HepG2 (cell line): ENCODE data around the gene ATP6V0E1. TPM values are rescaled to one million over a fixed set of nuclear protein-coding genes. Genes with fewer than 3 reads are reported as not detected.

Source experiments
- ARHGAP35 ChIP-seq: sonication (generic); formaldehyde crosslinking; IDR thresholded peaks from 2 replicates; pipeline ENCODE4 v1.9.0; 2022; ENCODE audit warnings: mild to moderate bottlenecking, inconsistent platforms, moderate library complexity, missing genetic modification reagents, borderline replicate concordance
- DNMT1 ChIP-seq: sonication (generic); formaldehyde crosslinking; IDR thresholded peaks from 2 replicates; pipeline ENCODE4 v1.5.1; 2020; ENCODE audit warnings: mild to moderate bottlenecking, missing genetic modification reagents
- FOXJ3 ChIP-seq: sonication (generic); formaldehyde crosslinking; IDR thresholded peaks from 2 replicates; pipeline ENCODE4 v1.4.0; 2020; ENCODE audit warnings: missing genetic modification reagents, mild to moderate bottlenecking, borderline replicate concordance
- KAT8 ChIP-seq: IDR thresholded peaks from 2 replicates; pipeline ENCODE4 v1.6.1; 2016; ENCODE audit warnings: missing genetic modification reagents, missing compliant biosample characterization
- MLLT10 ChIP-seq: sonication (generic); formaldehyde crosslinking; IDR thresholded peaks from 2 replicates; pipeline ENCODE4 v1.4.0; 2020; ENCODE audit warnings: missing genetic modification reagents
- MZF1 ChIP-seq: sonication (generic); formaldehyde crosslinking; IDR thresholded peaks from 2 replicates; pipeline ENCODE4 v1.8.1; 2023; ENCODE audit warnings: mild to moderate bottlenecking, missing genetic modification reagents, borderline replicate concordance
- RARA ChIP-seq: IDR thresholded peaks from 2 replicates; pipeline ENCODE4 v1.6.1; 2016; ENCODE audit warnings: missing genetic modification reagents, missing compliant biosample characterization
- RORA ChIP-seq: sonication (generic); formaldehyde crosslinking; IDR thresholded peaks from 2 replicates; pipeline ENCODE4 v1.5.0; 2020; ENCODE audit warnings: mild to moderate bottlenecking, missing genetic modification reagents, moderate library complexity
- SKIL ChIP-seq: sonication (generic); formaldehyde crosslinking; IDR thresholded peaks from 2 replicates; pipeline ENCODE4 v1.8.0; 2022; ENCODE audit warnings: missing genetic modification reagents, mild to moderate bottlenecking, moderate library complexity, borderline replicate concordance
- SMAD9 ChIP-seq: sonication (generic); formaldehyde crosslinking; IDR thresholded peaks from 2 replicates; pipeline ENCODE4 v1.5.1; 2020; ENCODE audit warnings: mild to moderate bottlenecking, missing genetic modification reagents
- WIZ ChIP-seq: sonication (generic); formaldehyde crosslinking; IDR thresholded peaks from 2 replicates; pipeline ENCODE4 v1.5.1; 2020; ENCODE audit warnings: mild to moderate bottlenecking, missing genetic modification reagents
- ZHX1 ChIP-seq: sonication (generic); formaldehyde crosslinking; IDR thresholded peaks from 2 replicates; pipeline ENCODE4 v1.8.1; 2022; ENCODE audit warnings: low read depth, mild to moderate bottlenecking, missing genetic modification reagents
- ZMAT3 ChIP-seq: sonication (generic); formaldehyde crosslinking; conservative IDR thresholded peaks from 2 replicates; pipeline ENCODE4 v1.7.0; 2021; ENCODE audit warnings: missing genetic modification reagents
- ZNF383 ChIP-seq: sonication (generic); formaldehyde crosslinking; IDR thresholded peaks from 2 replicates; pipeline ENCODE4 v1.4.0; 2020; ENCODE audit warnings: missing genetic modification reagents, mild to moderate bottlenecking, borderline replicate concordance
- ZNF468 ChIP-seq: sonication (generic); formaldehyde crosslinking; IDR thresholded peaks from 2 replicates; pipeline ENCODE4 v1.8.0; 2022; ENCODE audit warnings: mild to moderate bottlenecking, moderate library complexity, missing genetic modification reagents
- ZNF781 ChIP-seq: sonication (generic); formaldehyde crosslinking; IDR thresholded peaks from 2 replicates; pipeline ENCODE4 v1.5.1; 2020; ENCODE audit warnings: borderline replicate concordance, mild to moderate bottlenecking, missing genetic modification reagents; ENCODE audit errors: not compliant biosample characterization
- polyA plus RNA-seq, 8 experiments: library from polyadenylated mRNA; depleted of rRNA in 3 of 8; stranded (reverse) in 7 of 8; unstranded in 1 of 8; fragments of >200 nt; fragmentation: Illumina TruSeq in 4 of 8; extraction: Trizol in 4 of 8; gene quantifications; 2 replicates each; pipeline versions ENCODE4 v1.2.1 to v1.2.3, GENCODE V29; 2011 to 2016; ENCODE audit warnings: low read depth in 4 of 8, missing spikeins in 1 of 8, mixed read lengths in 1 of 8; ENCODE audit not compliant: insufficient read depth in 1 of 8
- total RNA-seq, 5 experiments: library from RNA; depleted of rRNA; stranded (reverse); fragments of >200 nt; fragmentation: Illumina TruSeq; extraction: Trizol; gene quantifications; 2 replicates each; pipeline ENCODE4 v1.2.3, GENCODE V29; 2016; ENCODE audit warnings: low read depth in 1 of 5
- TF ChIP-seq, protein P1 (sequence below): sonication (generic); formaldehyde crosslinking; IDR thresholded peaks from 2 replicates; pipeline ENCODE4 v1.4.0; 2020; ENCODE audit warnings: missing genetic modification reagents, low read depth, mild to moderate bottlenecking, borderline replicate concordance
- TF ChIP-seq, protein P2 (sequence below): sonication (generic); formaldehyde crosslinking; IDR thresholded peaks from 2 replicates; pipeline ENCODE4 v1.8.0; 2022; ENCODE audit warnings: mild to moderate bottlenecking, missing genetic modification reagents
- TF ChIP-seq, protein P3 (sequence below): sonication (generic); formaldehyde crosslinking; IDR thresholded peaks from 2 replicates; pipeline ENCODE4 v1.8.1; 2023; ENCODE audit warnings: mild to moderate bottlenecking, missing genetic modification reagents

The ATP6V0E1 gene
- total and polyA plus RNA-seq, 2 of the 13 experiments (the other 11 are each of a cell fraction or from before 2014, with no cell fraction given): 143 to 215 TPM

GRCh38 chr5:173055983-173056782 lies 72.6 kb downstream of the ATP6V0E1 start, which contains the start of gene CREBRF (continued):
- TF ChIP-seq ZMAT3 (CRISPR knock-in tag) (no peak), FOXJ3 (CRISPR knock-in tag) (no peak), SMAD9 (CRISPR knock-in tag) (no peak), RARA (CRISPR knock-in tag) (peak; percentile 35; the same call in 1 of the 2 replicates), KAT8 (CRISPR knock-in tag) (peak; percentile 89), ZNF383 (no peak), WIZ (0 out of 2 replicates have a peak, but pooled peaks have one; percentile 15), MZF1 (no peak), ARHGAP35 (no peak), ZNF468 (CRISPR knock-in tag) (no peak), DNMT1 (no peak), RORA (CRISPR knock-in tag) (no peak), ZHX1 (CRISPR knock-in tag) (no peak), SKIL (CRISPR knock-in tag) (no peak), ZNF781 (CRISPR knock-in tag) (no peak), MLLT10 (CRISPR knock-in tag) (no peak)
- TF ChIP-seq, protein P1, sequence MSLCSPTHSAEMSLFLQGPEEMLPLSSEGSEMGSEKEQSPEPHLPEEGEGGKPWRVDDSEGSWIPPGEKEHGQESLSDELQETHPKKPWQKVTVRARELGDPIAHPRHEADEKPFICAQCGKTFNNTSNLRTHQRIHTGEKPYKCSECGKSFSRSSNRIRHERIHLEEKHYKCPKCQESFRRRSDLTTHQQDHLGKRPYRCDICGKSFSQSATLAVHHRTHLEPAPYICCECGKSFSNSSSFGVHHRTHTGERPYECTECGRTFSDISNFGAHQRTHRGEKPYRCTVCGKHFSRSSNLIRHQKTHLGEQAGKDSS: no peak
- TF ChIP-seq, protein P2, sequence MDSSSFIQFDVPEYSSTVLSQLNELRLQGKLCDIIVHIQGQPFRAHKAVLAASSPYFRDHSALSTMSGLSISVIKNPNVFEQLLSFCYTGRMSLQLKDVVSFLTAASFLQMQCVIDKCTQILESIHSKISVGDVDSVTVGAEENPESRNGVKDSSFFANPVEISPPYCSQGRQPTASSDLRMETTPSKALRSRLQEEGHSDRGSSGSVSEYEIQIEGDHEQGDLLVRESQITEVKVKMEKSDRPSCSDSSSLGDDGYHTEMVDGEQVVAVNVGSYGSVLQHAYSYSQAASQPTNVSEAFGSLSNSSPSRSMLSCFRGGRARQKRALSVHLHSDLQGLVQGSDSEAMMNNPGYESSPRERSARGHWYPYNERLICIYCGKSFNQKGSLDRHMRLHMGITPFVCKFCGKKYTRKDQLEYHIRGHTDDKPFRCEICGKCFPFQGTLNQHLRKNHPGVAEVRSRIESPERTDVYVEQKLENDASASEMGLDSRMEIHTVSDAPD (CRISPR knock-in tag): no peak
- TF ChIP-seq, protein P3, sequence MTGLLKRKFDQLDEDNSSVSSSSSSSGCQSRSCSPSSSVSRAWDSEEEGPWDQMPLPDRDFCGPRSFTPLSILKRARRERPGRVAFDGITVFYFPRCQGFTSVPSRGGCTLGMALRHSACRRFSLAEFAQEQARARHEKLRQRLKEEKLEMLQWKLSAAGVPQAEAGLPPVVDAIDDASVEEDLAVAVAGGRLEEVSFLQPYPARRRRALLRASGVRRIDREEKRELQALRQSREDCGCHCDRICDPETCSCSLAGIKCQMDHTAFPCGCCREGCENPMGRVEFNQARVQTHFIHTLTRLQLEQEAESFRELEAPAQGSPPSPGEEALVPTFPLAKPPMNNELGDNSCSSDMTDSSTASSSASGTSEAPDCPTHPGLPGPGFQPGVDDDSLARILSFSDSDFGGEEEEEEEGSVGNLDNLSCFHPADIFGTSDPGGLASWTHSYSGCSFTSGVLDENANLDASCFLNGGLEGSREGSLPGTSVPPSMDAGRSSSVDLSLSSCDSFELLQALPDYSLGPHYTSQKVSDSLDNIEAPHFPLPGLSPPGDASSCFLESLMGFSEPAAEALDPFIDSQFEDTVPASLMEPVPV (CRISPR knock-in tag): no peak
